ENCODE data around the gene WDR7. TPM values are rescaled to one million over a fixed set of nuclear protein-coding genes. Genes with fewer than 3 reads are reported as not detected.

Gene WDR7
- total and polyA plus RNA-seq, 2 experiments from 2014 or later: 7.0 to 14.8 TPM

DNA sequence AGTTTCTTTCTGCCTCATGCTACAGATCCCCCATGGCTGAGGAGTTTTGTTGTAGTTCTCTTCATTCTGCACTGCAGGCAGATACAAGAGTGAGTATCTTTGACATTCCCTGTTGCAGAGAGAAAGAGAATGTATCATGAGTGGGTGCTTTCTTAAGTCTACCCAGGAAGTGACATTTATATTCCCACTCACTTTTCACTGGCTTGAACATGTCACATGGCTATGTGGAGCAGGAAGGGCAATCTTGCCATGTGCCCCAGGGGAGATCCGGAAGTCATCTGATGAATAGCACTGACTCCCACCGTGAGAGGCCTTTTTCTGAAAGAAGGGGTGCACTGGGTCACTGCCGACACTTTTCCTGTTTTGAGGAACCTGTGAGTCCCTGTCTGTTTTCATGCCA is 429.3 kb downstream of the WDR7 start (continued):
- TF ChIP-seq, protein P1, sequence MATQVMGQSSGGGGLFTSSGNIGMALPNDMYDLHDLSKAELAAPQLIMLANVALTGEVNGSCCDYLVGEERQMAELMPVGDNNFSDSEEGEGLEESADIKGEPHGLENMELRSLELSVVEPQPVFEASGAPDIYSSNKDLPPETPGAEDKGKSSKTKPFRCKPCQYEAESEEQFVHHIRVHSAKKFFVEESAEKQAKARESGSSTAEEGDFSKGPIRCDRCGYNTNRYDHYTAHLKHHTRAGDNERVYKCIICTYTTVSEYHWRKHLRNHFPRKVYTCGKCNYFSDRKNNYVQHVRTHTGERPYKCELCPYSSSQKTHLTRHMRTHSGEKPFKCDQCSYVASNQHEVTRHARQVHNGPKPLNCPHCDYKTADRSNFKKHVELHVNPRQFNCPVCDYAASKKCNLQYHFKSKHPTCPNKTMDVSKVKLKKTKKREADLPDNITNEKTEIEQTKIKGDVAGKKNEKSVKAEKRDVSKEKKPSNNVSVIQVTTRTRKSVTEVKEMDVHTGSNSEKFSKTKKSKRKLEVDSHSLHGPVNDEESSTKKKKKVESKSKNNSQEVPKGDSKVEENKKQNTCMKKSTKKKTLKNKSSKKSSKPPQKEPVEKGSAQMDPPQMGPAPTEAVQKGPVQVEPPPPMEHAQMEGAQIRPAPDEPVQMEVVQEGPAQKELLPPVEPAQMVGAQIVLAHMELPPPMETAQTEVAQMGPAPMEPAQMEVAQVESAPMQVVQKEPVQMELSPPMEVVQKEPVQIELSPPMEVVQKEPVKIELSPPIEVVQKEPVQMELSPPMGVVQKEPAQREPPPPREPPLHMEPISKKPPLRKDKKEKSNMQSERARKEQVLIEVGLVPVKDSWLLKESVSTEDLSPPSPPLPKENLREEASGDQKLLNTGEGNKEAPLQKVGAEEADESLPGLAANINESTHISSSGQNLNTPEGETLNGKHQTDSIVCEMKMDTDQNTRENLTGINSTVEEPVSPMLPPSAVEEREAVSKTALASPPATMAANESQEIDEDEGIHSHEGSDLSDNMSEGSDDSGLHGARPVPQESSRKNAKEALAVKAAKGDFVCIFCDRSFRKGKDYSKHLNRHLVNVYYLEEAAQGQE (IDR thresholded peaks at IDR 0.05; ENCODE audit: unreplicated experiment): no peak
- TF ChIP-seq STAT1 (IDR thresholded peaks at IDR 0.05; ENCODE audit: unreplicated experiment): no peak

DNA sequence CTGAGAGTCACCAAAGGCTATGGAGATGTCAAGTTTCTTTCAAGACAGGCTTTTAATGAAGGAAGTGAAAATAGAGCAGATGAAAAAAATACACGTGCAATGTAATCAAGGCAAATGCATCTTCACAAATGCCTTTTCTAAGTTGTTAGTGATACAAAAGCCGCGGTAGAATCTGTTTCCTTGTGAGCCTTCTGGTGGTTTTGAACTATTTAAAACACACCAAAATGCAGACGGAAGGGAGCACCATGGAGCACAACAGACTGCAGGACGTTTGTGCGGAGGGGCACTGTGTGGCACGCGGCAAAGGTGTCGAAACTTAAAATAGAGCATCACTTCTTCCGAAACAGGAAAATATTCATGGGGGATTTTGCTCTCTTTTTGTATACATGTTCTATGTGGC is 430.7 kb downstream of the WDR7 start:
- H2AFZ ChIP-seq: no peak overlapping the region
- no peaks in the 10 kb centered on the region for H3K36me3 ChIP-seq (ENCODE audit: insufficient read depth)
- H3K4me2 ChIP-seq: no peak overlapping the region
- Mint-ChIP-seq H3K4me3 (no peak overlapping the region), H3K36me3 (ENCODE audit: low read depth) (no peaks in the 10 kb centered on the region), H3K27ac (no peak overlapping the region), H3K27me3 (ENCODE audit: insufficient read depth, low read depth, poor library complexity) (peaks cover 9% of the 10 kb centered on the region), H3K9me3 (no peaks in the 10 kb centered on the region), H3K4me1 (peaks cover 18% of the 10 kb centered on the region)
- no peaks in the 10 kb centered on the region for H4K20me1 ChIP-seq (replicated peaks; ENCODE audit: insufficient read depth)
- H3K4me1 ChIP-seq (ENCODE audit: insufficient read depth): peaks cover 17% of the 10 kb centered on the region
- no peaks in the 10 kb centered on the region for H3K27me3 ChIP-seq (ENCODE audit: insufficient read depth)
- TF ChIP-seq ZNF114 (CRISPR knock-in tag; IDR thresholded peaks at IDR 0.05): no peak
- no peak for TF ChIP-seq EZH2 (IDR thresholded peaks at IDR 0.05; ENCODE audit: low read depth, unreplicated experiment)
- TF ChIP-seq STAT1 (IDR thresholded peaks at IDR 0.05; ENCODE audit: unreplicated experiment): no peak
- no peak for TF ChIP-seq EZH2phosphoT487 (IDR thresholded peaks at IDR 0.05; ENCODE audit: unreplicated experiment)
- TF ChIP-seq, protein P2, sequence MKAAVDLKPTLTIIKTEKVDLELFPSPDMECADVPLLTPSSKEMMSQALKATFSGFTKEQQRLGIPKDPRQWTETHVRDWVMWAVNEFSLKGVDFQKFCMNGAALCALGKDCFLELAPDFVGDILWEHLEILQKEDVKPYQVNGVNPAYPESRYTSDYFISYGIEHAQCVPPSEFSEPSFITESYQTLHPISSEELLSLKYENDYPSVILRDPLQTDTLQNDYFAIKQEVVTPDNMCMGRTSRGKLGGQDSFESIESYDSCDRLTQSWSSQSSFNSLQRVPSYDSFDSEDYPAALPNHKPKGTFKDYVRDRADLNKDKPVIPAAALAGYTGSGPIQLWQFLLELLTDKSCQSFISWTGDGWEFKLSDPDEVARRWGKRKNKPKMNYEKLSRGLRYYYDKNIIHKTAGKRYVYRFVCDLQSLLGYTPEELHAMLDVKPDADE (IDR thresholded peaks at IDR 0.05): no peak
- ATAC-seq (no peak), DNase-seq (ENCODE audit: low spot score) (no peak)
- H3K9me2 ChIP-seq (ENCODE audit: insufficient read depth): 0 out of 2 replicates have a peak, but pooled peaks cover 7% of the 10 kb centered on the region
- no peak overlapping the region for H3K27ac ChIP-seq (ENCODE audit: low read depth)
- H3F3A ChIP-seq (replicated peaks; ENCODE audit: low read depth): no peaks in the 10 kb centered on the region
- no peaks in the 10 kb centered on the region for H3K79me2 ChIP-seq (replicated peaks; ENCODE audit: insufficient read depth)
- H3K4me3 ChIP-seq: no peak overlapping the region

DNA sequence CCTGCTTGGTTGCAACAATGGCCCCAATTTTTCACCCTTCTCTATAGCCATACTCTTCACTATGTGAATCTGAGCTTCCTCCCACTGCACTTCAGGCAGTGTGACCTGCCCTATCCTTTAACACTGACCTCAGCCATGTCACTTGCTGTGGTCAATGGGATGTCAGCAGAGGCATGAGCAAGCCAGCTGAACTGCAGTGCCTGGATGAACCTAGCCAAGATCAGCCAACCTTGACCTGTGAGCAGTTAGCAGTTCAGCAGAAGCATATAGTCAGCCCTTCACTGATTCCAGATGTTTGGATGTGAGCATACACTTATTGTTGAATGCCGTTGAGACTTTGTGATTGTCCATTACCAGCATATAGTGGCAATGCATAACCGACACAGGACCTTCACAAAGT is 432.3 kb downstream of the WDR7 start:
- H3K79me2 ChIP-seq (replicated peaks; ENCODE audit: insufficient read depth): no peaks in the 10 kb centered on the region
- no peaks in the 10 kb centered on the region for H3K36me3 Mint-ChIP-seq (ENCODE audit: low read depth)
- no peak for DNase-seq (ENCODE audit: low spot score)
- peaks cover 18% of the 10 kb centered on the region for H3K4me1 Mint-ChIP-seq
- H3K4me1 ChIP-seq (ENCODE audit: insufficient read depth): peaks cover 22% of the 10 kb centered on the region
- H2AFZ ChIP-seq: no peak overlapping the region
- no peak overlapping the region for H3K27ac ChIP-seq (ENCODE audit: low read depth)
- no peaks in the 10 kb centered on the region for H3K36me3 ChIP-seq (ENCODE audit: insufficient read depth)
- ATAC-seq: no peak
- no peaks in the 10 kb centered on the region for H3F3A ChIP-seq (replicated peaks; ENCODE audit: low read depth)
- H3K4me3 Mint-ChIP-seq: no peak overlapping the region
- H3K27me3 Mint-ChIP-seq (ENCODE audit: insufficient read depth, low read depth, poor library complexity): peaks cover 6% of the 10 kb centered on the region
- 0 out of 2 replicates have a peak, but pooled peaks cover 7% of the 10 kb centered on the region for H3K9me2 ChIP-seq (ENCODE audit: insufficient read depth)
- H3K4me3 ChIP-seq: no peak overlapping the region
- no peaks in the 10 kb centered on the region for H4K20me1 ChIP-seq (replicated peaks; ENCODE audit: insufficient read depth)
- H3K9me3 Mint-ChIP-seq: no peaks in the 10 kb centered on the region
- H3K4me2 ChIP-seq: no peak overlapping the region
- no peak overlapping the region for H3K27ac Mint-ChIP-seq
- no peaks in the 10 kb centered on the region for H3K27me3 ChIP-seq (ENCODE audit: insufficient read depth)
- TF ChIP-seq, protein P2 (IDR thresholded peaks at IDR 0.05): no peak
- TF ChIP-seq, protein P3, sequence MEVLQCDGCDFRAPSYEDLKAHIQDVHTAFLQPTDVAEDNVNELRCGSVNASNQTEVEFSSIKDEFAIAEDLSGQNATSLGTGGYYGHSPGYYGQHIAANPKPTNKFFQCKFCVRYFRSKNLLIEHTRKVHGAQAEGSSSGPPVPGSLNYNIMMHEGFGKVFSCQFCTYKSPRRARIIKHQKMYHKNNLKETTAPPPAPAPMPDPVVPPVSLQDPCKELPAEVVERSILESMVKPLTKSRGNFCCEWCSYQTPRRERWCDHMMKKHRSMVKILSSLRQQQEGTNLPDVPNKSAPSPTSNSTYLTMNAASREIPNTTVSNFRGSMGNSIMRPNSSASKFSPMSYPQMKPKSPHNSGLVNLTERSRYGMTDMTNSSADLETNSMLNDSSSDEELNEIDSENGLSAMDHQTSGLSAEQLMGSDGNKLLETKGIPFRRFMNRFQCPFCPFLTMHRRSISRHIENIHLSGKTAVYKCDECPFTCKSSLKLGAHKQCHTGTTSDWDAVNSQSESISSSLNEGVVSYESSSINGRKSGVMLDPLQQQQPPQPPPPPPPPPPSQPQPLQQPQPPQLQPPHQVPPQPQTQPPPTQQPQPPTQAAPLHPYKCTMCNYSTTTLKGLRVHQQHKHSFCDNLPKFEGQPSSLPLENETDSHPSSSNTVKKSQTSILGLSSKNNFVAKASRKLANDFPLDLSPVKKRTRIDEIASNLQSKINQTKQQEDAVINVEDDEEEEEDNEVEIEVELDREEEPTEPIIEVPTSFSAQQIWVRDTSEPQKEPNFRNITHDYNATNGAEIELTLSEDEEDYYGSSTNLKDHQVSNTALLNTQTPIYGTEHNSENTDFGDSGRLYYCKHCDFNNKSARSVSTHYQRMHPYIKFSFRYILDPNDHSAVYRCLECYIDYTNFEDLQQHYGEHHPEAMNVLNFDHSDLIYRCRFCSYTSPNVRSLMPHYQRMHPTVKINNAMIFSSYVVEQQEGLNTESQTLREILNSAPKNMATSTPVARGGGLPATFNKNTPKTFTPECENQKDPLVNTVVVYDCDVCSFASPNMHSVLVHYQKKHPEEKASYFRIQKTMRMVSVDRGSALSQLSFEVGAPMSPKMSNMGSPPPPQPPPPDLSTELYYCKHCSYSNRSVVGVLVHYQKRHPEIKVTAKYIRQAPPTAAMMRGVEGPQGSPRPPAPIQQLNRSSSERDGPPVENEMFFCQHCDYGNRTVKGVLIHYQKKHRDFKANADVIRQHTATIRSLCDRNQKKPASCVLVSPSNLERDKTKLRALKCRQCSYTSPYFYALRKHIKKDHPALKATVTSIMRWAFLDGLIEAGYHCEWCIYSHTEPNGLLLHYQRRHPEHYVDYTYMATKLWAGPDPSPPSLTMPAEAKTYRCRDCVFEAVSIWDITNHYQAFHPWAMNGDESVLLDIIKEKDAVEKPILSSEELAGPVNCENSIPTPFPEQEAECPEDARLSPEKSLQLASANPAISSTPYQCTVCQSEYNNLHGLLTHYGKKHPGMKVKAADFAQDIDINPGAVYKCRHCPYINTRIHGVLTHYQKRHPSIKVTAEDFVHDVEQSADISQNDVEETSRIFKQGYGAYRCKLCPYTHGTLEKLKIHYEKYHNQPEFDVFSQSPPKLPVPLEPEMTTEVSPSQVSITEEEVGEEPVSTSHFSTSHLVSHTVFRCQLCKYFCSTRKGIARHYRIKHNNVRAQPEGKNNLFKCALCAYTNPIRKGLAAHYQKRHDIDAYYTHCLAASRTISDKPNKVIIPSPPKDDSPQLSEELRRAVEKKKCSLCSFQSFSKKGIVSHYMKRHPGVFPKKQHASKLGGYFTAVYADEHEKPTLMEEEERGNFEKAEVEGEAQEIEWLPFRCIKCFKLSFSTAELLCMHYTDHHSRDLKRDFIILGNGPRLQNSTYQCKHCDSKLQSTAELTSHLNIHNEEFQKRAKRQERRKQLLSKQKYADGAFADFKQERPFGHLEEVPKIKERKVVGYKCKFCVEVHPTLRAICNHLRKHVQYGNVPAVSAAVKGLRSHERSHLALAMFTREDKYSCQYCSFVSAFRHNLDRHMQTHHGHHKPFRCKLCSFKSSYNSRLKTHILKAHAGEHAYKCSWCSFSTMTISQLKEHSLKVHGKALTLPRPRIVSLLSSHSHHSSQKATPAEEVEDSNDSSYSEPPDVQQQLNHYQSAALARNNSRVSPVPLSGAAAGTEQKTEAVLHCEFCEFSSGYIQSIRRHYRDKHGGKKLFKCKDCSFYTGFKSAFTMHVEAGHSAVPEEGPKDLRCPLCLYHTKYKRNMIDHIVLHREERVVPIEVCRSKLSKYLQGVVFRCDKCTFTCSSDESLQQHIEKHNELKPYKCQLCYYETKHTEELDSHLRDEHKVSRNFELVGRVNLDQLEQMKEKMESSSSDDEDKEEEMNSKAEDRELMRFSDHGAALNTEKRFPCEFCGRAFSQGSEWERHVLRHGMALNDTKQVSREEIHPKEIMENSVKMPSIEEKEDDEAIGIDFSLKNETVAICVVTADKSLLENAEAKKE (CRISPR knock-in tag; IDR thresholded peaks at IDR 0.05): no peak
- TF ChIP-seq ZNF114 (CRISPR knock-in tag; IDR thresholded peaks at IDR 0.05): no peak
